ENCODE measurements around the gene PLPP4.

The PLPP4 gene

DNA sequence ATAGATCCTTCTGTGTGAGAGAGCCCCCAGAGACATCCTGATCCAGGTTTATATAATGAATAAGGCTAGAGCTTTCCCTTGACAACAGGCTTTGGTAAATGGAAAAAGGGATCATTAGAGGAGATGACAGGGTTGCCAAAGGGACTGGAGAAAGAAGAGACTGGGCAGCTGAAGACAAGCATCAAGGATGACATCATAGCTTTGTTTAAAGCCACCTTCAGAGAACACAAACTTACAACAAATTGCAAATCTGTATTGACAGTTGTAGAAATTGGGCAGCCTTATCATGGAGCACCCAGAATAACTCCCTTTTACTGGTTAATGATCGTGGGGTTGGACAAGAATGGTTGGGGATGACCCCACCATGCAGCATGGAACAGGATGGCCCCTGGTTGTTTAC lies 3.7 kb upstream of the PLPP4 start:
- H3K27ac ChIP-seq = no peak overlapping the region
- POLR2A ChIA-PET (ENCODE audit: low non-redundant PET) = no interaction called here
- DNase-seq (ENCODE audit: low spot score) = no peak
- CTCF ChIA-PET = no interaction called here
- TF ChIP-seq, protein P1, sequence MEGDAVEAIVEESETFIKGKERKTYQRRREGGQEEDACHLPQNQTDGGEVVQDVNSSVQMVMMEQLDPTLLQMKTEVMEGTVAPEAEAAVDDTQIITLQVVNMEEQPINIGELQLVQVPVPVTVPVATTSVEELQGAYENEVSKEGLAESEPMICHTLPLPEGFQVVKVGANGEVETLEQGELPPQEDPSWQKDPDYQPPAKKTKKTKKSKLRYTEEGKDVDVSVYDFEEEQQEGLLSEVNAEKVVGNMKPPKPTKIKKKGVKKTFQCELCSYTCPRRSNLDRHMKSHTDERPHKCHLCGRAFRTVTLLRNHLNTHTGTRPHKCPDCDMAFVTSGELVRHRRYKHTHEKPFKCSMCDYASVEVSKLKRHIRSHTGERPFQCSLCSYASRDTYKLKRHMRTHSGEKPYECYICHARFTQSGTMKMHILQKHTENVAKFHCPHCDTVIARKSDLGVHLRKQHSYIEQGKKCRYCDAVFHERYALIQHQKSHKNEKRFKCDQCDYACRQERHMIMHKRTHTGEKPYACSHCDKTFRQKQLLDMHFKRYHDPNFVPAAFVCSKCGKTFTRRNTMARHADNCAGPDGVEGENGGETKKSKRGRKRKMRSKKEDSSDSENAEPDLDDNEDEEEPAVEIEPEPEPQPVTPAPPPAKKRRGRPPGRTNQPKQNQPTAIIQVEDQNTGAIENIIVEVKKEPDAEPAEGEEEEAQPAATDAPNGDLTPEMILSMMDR (conservative IDR thresholded peaks at IDR 0.05; ENCODE audit: low read depth) = no peak

DNA sequence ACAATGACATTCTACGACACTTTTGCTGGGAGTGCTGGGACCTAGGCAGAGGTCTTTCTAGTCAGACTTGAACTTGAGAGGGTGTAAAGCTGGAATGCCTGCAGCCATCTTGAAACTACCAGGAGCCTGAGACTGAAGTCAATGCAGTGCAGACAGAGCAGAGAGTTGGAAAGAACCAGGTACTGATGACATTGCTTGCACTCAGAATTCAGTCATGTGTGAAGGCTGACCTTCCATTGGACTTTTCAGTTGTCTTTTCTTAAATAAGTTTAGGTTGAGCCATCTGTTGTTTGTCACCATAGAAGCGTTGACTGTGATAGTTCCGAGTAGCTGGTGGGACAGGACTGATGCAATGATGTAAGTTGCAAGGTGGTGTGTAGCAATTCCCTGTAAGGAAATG lies 3.1 kb upstream of the PLPP4 start:
- CTCF ChIA-PET = no interaction called here
- DNase-seq (ENCODE audit: low spot score) = no peak

DNA sequence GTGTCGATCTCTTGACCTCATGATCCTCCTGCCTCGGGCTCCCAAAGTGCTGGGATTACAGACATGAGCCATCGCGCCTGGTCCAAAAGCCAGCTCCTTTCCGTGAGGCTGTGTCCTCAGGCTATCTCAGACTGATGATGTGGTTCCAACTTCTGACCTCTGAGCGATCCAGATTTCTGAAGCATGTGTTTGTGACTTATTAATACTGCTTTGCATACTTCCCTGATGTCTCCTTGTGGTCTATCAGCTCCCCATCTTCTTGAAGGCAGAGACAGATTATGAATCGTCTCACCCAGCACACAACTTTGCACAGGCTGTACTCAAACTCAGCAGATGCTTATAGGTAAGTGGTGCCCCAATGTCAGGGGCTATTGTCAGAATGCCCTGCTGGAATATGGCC lies 2.0 kb upstream of the PLPP4 start:
- TF ChIP-seq, protein P1 (conservative IDR thresholded peaks at IDR 0.05; ENCODE audit: low read depth) = no peak
- ChIA-PET CTCF (no interaction called here), POLR2A (ENCODE audit: low non-redundant PET) (no interaction called here)
- no peak overlapping the region for H3K27ac ChIP-seq
- no peak for DNase-seq (ENCODE audit: low spot score)

More for the DNA sequence above, 3.1 kb upstream of the PLPP4 start:
- TF ChIP-seq, protein P1 (conservative IDR thresholded peaks at IDR 0.05; ENCODE audit: low read depth) = no peak
- POLR2A ChIA-PET (ENCODE audit: low non-redundant PET) = no interaction called here
- H3K27ac ChIP-seq = no peak overlapping the region

DNA sequence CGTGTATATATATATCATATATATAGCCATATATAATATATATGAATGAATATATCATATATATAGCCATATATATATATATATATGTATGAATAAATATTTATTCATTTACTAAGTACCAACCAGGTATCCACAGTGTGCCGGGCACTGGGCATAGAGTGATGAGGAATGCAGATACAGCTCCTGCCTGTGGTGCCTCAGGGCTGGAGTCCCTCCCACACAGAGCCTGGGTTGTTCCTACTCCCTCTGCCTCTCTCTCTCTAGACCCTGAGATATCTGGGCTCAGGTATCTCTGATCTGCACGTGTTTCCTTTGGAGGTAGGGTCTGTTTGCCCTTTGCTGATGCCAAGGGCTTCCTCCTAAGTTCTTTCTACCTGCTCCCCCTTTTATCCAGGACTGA lies 1.4 kb upstream of the PLPP4 start:
- POLR2A ChIA-PET (ENCODE audit: low non-redundant PET) = no interaction called here
- no peak overlapping the region for H3K27ac ChIP-seq
- TF ChIP-seq, protein P1 (conservative IDR thresholded peaks at IDR 0.05; ENCODE audit: low read depth) = no peak
- no peak for DNase-seq (ENCODE audit: low spot score)
- CTCF ChIA-PET = interaction anchor here (0.6 kb wide), 1 partner anchor 249 kb away, joined by 3 read pairs; no protein-coding TSS in a partner anchor

DNA sequence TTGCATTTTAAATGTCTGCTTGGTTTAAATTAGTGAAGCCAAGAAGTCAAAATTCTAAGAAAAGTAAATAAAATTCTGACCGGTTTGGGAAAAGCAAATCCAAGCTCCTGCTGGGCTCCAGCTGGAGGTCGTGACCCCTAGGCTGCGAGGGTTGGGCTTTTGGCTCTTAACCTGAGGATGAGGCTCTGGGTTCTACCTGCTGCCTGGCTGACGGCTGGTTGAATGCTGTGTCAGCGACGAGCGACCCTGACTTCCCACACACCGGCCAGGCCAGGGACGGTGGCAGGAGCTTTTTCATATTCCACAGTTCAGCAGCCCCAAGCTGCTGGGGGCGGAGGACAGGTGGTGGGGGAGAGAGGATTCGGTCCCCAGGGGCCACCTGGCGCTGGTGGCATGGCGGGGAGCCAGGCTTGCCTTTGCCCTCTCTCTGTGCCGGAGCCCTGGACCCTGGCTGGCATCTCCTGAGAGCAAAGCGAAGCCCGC lies 843 bp upstream of the PLPP4 start:
- CTCF ChIA-PET = interaction anchor here (0.6 kb wide), 1 partner anchor 248 kb away, joined by 3 read pairs; no protein-coding TSS in a partner anchor
- TF ChIP-seq, protein P1 (conservative IDR thresholded peaks at IDR 0.05; ENCODE audit: low read depth) = no peak
- H3K27ac ChIP-seq = no peak overlapping the region
- DNase-seq (ENCODE audit: low spot score) = no peak
- POLR2A ChIA-PET (ENCODE audit: low non-redundant PET) = no interaction called here

DNA sequence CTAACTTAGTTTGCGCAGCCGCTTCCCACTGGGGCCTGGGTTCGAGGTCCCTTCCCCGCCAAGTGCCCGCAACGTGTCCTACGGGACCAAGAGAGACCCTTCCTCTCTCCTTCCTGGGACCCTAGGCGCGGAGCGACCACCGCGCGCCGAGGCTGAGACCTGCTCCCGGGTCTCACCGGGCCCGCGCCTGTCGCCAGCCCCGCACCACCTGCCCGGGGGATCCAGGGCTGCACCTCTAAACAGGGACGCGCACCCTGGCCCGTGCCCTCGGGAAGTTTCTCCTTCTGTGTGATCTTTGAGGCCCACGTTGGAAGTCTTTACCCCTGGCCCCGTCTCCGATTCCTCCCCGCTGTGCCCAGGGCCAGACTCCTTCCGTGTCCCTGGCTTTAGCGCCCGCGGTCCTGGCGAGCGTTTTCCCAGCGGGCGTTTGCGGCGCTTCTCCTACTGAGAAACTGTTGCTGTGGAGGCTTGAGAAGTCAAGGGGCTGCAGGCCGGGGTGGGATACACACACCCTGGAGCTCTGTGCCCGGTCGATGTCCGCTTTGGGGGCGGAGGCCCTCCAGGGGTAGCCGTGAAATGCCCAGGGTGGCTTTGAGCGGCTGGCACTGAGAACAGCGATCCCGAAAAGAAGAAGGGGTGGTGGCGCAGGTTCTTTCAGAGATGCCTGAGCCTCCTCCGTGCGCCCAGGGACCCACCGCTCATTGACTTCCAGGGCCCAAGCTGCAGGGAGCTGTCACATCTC lies 575 bp downstream of the PLPP4 start:
- TF ChIP-seq, protein P1 (conservative IDR thresholded peaks at IDR 0.05; ENCODE audit: low read depth) = no peak
- ChIA-PET POLR2A (ENCODE audit: low non-redundant PET) (no interaction called here), CTCF (no interaction called here)
- no peak overlapping the region for H3K27ac ChIP-seq
- DNase-seq (ENCODE audit: low spot score) = no peak
